Measurements from ENCODE around the gene HTR1E. TPM values are rescaled to one million over a fixed set of nuclear protein-coding genes. Genes with fewer than 3 reads are reported as not detected.

The HTR1E gene
- total and polyA plus RNA-seq, 9 of the 15 experiments (the other 6 are each of a cell fraction or from before 2014, with no cell fraction given), result not detected

DNA sequence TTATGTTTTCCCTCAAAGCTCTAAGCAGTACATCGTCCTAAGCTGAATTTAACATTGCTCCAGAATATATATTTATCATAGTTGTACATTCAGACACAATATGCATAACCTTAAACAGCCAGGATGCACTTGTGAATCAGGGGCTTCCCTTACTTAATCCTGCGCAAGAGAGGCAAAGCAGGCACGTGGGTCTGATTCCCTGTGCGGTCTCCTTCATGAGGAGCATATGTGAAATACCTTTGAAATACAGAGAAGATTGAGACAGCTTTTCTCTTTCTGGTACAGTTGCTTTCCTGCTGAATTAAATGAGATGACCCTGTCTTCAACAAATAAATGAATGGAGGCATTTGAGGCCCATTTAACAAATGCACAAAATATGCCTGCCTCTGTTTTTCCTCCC, 1.5 kb downstream of the HTR1E start:
- no TSS peak for BruUV-seq (replicated peaks)
- Histone ChIP-seq H2AFZ (ENCODE audit: low read depth, low read length) (no peak overlapping the region), H4K20me1 (replicated peaks; ENCODE audit: control insufficient read depth, insufficient read depth, low read length) (no peaks in the 10 kb centered on the region), H3K4me3 (no peak overlapping the region), H3K27me3 (ENCODE audit: control insufficient read depth in 2 of 2, insufficient read depth in 2 of 2, low read length in 2 of 2) (no peaks in the 10 kb centered on the region; a peak in 1 of 5 replicates), H3K36me3 (ENCODE audit: control insufficient read depth, insufficient read depth, low read length) (no peaks in the 10 kb centered on the region), H3K9me1 (ENCODE audit: control insufficient read depth, insufficient read depth, low read length) (no peaks in the 10 kb centered on the region), H3K27ac (ENCODE audit: extremely low read depth, low read depth, low read length) (no peak overlapping the region), H3K4me1 (replicated peaks in 1 of 2; ENCODE audit: control insufficient read depth in 2 of 2, insufficient read depth in 2 of 2, low read length in 2 of 2) (peaks cover 0 to 7% of the 10 kb centered on the region in 2 experiments; a peak in 1 of 5 replicates), H3K9me3 (replicated peaks; ENCODE audit: control insufficient read depth, insufficient read depth, low read depth, low read length) (no peaks in the 10 kb centered on the region), H3K4me2 (ENCODE audit: insufficient read depth, low read length) (no peak overlapping the region), H3K79me2 (ENCODE audit: control insufficient read depth, insufficient read depth, low read length) (no peaks in the 10 kb centered on the region), H3K9ac (ENCODE audit: insufficient read depth in 1 of 2, low read depth in 2 of 2, low read length in 2 of 2) (no peak overlapping the region)
- DNase-seq (ENCODE audit: extremely low read depth in 1 of 4, low spot score in 3 of 4) (no peak), ATAC-seq (no peak), FAIRE-seq (no peak)
- 3% methylated on average over 4 of the region's 4 CpGs for WGBS (ENCODE audit: insufficient coverage, low coverage, missing lambda C conversion rate)
- in situ Hi-C loops (cut with MboI), result loop anchor here (10.0 kb wide), 1 partner anchor 394 kb away; no protein-coding TSS in a partner anchor
- POLR2A ChIA-PET, result no interaction called here
- CTCF ChIA-PET (ENCODE audit: low intra/inter-chr PET ratio), result no interaction called here
- intact Hi-C loops (cut with micrococcal nuclease), result no loop called here
- TF ChIP-seq RBM22 (IDR thresholded peaks at IDR 0.05; ENCODE audit: low read depth, low read length, poor library complexity, severe bottlenecking) (no peak), RB1 (IDR thresholded peaks at IDR 0.05; ENCODE audit: low read depth) (no peak), MBD2 (IDR thresholded peaks at IDR 0.05; ENCODE audit: borderline replicate concordance, low read depth) (no peak), ARID1B (IDR thresholded peaks at IDR 0.05) (no peak), ZBTB49 (CRISPR knock-in tag; IDR thresholded peaks at IDR 0.05; ENCODE audit: borderline replicate concordance) (no peak), MIER1 (IDR thresholded peaks at IDR 0.05; ENCODE audit: low read depth) (no peak), ZFPM2 (CRISPR knock-in tag; IDR thresholded peaks at IDR 0.05) (no peak), RAD21 (CRISPR knock-in tag; conservative IDR thresholded peaks at IDR 0.05 in 1 of 2, IDR thresholded peaks at IDR 0.05 in 1 of 2) (no peak), XRCC3 (IDR thresholded peaks at IDR 0.05) (no peak)
- TF ChIP-seq, protein P1, sequence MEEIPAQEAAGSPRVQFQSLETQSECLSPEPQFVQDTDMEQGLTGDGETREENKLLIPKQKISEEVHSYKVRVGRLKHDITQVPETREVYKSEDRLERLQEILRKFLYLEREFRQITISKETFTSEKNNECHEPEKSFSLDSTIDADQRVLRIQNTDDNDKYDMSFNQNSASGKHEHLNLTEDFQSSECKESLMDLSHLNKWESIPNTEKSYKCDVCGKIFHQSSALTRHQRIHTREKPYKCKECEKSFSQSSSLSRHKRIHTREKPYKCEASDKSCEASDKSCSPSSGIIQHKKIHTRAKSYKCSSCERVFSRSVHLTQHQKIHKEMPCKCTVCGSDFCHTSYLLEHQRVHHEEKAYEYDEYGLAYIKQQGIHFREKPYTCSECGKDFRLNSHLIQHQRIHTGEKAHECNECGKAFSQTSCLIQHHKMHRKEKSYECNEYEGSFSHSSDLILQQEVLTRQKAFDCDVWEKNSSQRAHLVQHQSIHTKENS (CRISPR knock-in tag; IDR thresholded peaks at IDR 0.05), result no peak
- TF ChIP-seq, protein P2, sequence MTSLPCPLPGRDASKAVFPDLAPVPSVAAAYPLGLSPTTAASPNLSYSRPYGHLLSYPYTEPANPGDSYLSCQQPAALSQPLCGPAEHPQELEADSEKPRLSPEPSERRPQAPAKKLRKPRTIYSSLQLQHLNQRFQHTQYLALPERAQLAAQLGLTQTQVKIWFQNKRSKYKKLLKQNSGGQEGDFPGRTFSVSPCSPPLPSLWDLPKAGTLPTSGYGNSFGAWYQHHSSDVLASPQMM (CRISPR knock-in tag; IDR thresholded peaks at IDR 0.05), result no peak
- TF ChIP-seq, protein P3, sequence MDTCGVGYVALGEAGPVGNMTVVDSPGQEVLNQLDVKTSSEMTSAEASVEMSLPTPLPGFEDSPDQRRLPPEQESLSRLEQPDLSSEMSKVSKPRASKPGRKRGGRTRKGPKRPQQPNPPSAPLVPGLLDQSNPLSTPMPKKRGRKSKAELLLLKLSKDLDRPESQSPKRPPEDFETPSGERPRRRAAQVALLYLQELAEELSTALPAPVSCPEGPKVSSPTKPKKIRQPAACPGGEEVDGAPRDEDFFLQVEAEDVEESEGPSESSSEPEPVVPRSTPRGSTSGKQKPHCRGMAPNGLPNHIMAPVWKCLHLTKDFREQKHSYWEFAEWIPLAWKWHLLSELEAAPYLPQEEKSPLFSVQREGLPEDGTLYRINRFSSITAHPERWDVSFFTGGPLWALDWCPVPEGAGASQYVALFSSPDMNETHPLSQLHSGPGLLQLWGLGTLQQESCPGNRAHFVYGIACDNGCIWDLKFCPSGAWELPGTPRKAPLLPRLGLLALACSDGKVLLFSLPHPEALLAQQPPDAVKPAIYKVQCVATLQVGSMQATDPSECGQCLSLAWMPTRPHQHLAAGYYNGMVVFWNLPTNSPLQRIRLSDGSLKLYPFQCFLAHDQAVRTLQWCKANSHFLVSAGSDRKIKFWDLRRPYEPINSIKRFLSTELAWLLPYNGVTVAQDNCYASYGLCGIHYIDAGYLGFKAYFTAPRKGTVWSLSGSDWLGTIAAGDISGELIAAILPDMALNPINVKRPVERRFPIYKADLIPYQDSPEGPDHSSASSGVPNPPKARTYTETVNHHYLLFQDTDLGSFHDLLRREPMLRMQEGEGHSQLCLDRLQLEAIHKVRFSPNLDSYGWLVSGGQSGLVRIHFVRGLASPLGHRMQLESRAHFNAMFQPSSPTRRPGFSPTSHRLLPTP (IDR thresholded peaks at IDR 0.05; ENCODE audit: borderline replicate concordance, extremely low read depth, insufficient read length), result no peak
- TF ChIP-seq, protein P4, sequence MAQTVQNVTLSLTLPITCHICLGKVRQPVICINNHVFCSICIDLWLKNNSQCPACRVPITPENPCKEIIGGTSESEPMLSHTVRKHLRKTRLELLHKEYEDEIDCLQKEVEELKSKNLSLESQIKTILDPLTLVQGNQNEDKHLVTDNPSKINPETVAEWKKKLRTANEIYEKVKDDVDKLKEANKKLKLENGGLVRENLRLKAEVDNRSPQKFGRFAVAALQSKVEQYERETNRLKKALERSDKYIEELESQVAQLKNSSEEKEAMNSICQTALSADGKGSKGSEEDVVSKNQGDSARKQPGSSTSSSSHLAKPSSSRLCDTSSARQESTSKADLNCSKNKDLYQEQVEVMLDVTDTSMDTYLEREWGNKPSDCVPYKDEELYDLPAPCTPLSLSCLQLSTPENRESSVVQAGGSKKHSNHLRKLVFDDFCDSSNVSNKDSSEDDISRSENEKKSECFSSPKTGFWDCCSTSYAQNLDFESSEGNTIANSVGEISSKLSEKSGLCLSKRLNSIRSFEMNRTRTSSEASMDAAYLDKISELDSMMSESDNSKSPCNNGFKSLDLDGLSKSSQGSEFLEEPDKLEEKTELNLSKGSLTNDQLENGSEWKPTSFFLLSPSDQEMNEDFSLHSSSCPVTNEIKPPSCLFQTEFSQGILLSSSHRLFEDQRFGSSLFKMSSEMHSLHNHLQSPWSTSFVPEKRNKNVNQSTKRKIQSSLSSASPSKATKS (CRISPR knock-in tag; IDR thresholded peaks at IDR 0.05), result no peak
